MM.1S (cell line): Measurements from ENCODE around the gene HSPB2.
A peak's percentile ranks its signal among the peaks of the same experiment; 100 is the strongest.

Experiments used
- DNase-seq: peaks from one replicate; pipeline ENCODE4 v3.0.0-alpha.2; 2015
- H2AFZ ChIP-seq: fragments of 300-600 bp; sonication (generic); 2 replicates; pipeline ENCODE4 v1.6.0; 2016; ENCODE audit warnings: antibody characterized with exemption, low read length
- H3F3A ChIP-seq: fragments of 300-600 bp; sonication (generic); 2 replicates; pipeline ENCODE4 v1.6.1; 2016; ENCODE audit warnings: mild to moderate bottlenecking, antibody characterized with exemption, low read length, moderate library complexity, mixed read lengths; ENCODE audit not compliant: insufficient read depth
- H3K27ac ChIP-seq: fragments of 300-600 bp; sonication (generic); 2 replicates; pipeline ENCODE4 v1.5.1; 2016; ENCODE audit warnings: mild to moderate bottlenecking, low read length
- H3K27me3 ChIP-seq: fragments of 300-600 bp; sonication (generic); replicated peaks from 2 replicates; pipeline ENCODE4 v1.6.0; 2016; ENCODE audit warnings: low read length; ENCODE audit not compliant: insufficient read depth
- H3K36me3 ChIP-seq: fragments of 300-600 bp; sonication (generic); replicated peaks from 2 replicates; pipeline ENCODE4 v1.6.1; 2016; ENCODE audit warnings: mild to moderate bottlenecking, low read length, mixed read lengths; ENCODE audit not compliant: insufficient read depth
- H3K4me1 ChIP-seq: fragments of 300-600 bp; sonication (generic); 2 replicates; pipeline ENCODE4 v1.6.1; 2016; ENCODE audit warnings: low read length, mixed read lengths
- H3K4me2 ChIP-seq: fragments of 300-600 bp; sonication (generic); 2 replicates; pipeline ENCODE4 v1.6.0; 2016; ENCODE audit warnings: low read depth, low read length
- H3K4me3 ChIP-seq: fragments of 300-600 bp; sonication (generic); 2 replicates; pipeline ENCODE4 v1.5.1; 2016; ENCODE audit warnings: low read length, mixed read lengths
- H3K79me2 ChIP-seq: fragments of 300-600 bp; sonication (generic); 2 replicates; pipeline ENCODE4 v1.6.1; 2016; ENCODE audit warnings: mixed run types, low read length, mixed read lengths
- H3K9ac ChIP-seq: fragments of 300-600 bp; sonication (generic); 2 replicates; pipeline ENCODE4 v1.6.1; 2016; ENCODE audit warnings: low read length, mixed read lengths
- H3K9me2 ChIP-seq: fragments of 300-600 bp; sonication (generic); replicated peaks from 2 replicates; pipeline ENCODE4 v1.6.1; 2016; ENCODE audit warnings: mild to moderate bottlenecking, low read length, mixed read lengths; ENCODE audit not compliant: insufficient read depth
- H3K9me3 ChIP-seq: fragments of 300-600 bp; sonication (generic); replicated peaks from 2 replicates; pipeline ENCODE4 v1.6.1; 2016; ENCODE audit warnings: mild to moderate bottlenecking, low read length, mixed read lengths; ENCODE audit not compliant: insufficient read depth
- H4K20me1 ChIP-seq: fragments of 300-600 bp; sonication (generic); 2 replicates; pipeline ENCODE4 v1.6.1; 2016; ENCODE audit warnings: mild to moderate bottlenecking, low read length, moderate library complexity, mixed read lengths; ENCODE audit not compliant: insufficient read depth
- EZH2 ChIP-seq: fragments of 300-600 bp; sonication (generic); optimal IDR thresholded peaks from 2 replicates; pipeline ENCODE3; 2017; ENCODE audit warnings: low read depth, mild to moderate bottlenecking, antibody characterized with exemption, low read length, mixed read lengths
- EZH2phosphoT487 ChIP-seq: fragments of 300-600 bp; sonication (generic); IDR thresholded peaks from 2 replicates; pipeline ENCODE4 v1.6.1; 2018; ENCODE audit warnings: antibody characterized with exemption, low read length
- TF ChIP-seq, protein P1 (sequence below): fragments of 300-600 bp; sonication (generic); IDR thresholded peaks from 2 replicates; pipeline ENCODE4 v1.5.1; 2016; ENCODE audit warnings: antibody characterized with exemption, low read length, mixed read lengths

The HSPB2 gene

GRCh38 chr11:111917788-111918187 lies 5.3 kb downstream of the HSPB2 start:
- H3K9ac ChIP-seq, result no peak overlapping the region
- H3K9me3 ChIP-seq, result no peaks in the 10 kb centered on the region
- H3F3A ChIP-seq, result no peaks in the 10 kb centered on the region; the same call in 1 of the 2 replicates
- H3K27me3 ChIP-seq, result no peaks in the 10 kb centered on the region
- TF ChIP-seq, protein P1, sequence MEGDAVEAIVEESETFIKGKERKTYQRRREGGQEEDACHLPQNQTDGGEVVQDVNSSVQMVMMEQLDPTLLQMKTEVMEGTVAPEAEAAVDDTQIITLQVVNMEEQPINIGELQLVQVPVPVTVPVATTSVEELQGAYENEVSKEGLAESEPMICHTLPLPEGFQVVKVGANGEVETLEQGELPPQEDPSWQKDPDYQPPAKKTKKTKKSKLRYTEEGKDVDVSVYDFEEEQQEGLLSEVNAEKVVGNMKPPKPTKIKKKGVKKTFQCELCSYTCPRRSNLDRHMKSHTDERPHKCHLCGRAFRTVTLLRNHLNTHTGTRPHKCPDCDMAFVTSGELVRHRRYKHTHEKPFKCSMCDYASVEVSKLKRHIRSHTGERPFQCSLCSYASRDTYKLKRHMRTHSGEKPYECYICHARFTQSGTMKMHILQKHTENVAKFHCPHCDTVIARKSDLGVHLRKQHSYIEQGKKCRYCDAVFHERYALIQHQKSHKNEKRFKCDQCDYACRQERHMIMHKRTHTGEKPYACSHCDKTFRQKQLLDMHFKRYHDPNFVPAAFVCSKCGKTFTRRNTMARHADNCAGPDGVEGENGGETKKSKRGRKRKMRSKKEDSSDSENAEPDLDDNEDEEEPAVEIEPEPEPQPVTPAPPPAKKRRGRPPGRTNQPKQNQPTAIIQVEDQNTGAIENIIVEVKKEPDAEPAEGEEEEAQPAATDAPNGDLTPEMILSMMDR, result no peak
- TF ChIP-seq EZH2phosphoT487 (no peak), EZH2 (no peak)
- H3K4me1 ChIP-seq, result no peaks in the 10 kb centered on the region
- no peak overlapping the region for H3K4me2 ChIP-seq
- H3K9me2 ChIP-seq, result no peaks in the 10 kb centered on the region
- H3K36me3 ChIP-seq, result no peaks in the 10 kb centered on the region
- H2AFZ ChIP-seq, result no peak overlapping the region
- H3K79me2 ChIP-seq, result no peaks in the 10 kb centered on the region
- H3K4me3 ChIP-seq, result no peak overlapping the region
- H3K27ac ChIP-seq, result no peak overlapping the region
- no peak for DNase-seq
- H4K20me1 ChIP-seq, result no peaks in the 10 kb centered on the region

GRCh38 chr11:111918390-111919256 lies 6.1 kb downstream of the HSPB2 start, which contains the start of gene C11orf52:
Gene C11orf52 (plus strand): TSS chr11:111918913. CDS start chr11:111918973, 60 bp downstream.
- no peaks in the 10 kb centered on the region for H3K9me2 ChIP-seq
- TF ChIP-seq, protein P1, result no peak
- TF ChIP-seq EZH2, result no peak
- TF ChIP-seq EZH2phosphoT487, result no peak
- H3K79me2 ChIP-seq, result no peaks in the 10 kb centered on the region
- H3K4me3 ChIP-seq, result no peak within 1 kb of the TSS
- H3K27me3 ChIP-seq, result no peaks in the 10 kb centered on the region
- H3K9me3 ChIP-seq, result no peaks in the 10 kb centered on the region
- no peaks in the 10 kb centered on the region for H3K36me3 ChIP-seq
- no peaks in the 10 kb centered on the region for H4K20me1 ChIP-seq
- H3F3A ChIP-seq, result no peaks in the 10 kb centered on the region; the same call in 1 of the 2 replicates
- no peak within 1 kb of the TSS for H2AFZ ChIP-seq
- peak; percentile 27 for DNase-seq
- H3K4me2 ChIP-seq, result no peak within 1 kb of the TSS
- H3K4me1 ChIP-seq, result no peaks in the 10 kb centered on the region
- no peak within 1 kb of the TSS for H3K9ac ChIP-seq
- no peak within 1 kb of the TSS for H3K27ac ChIP-seq

DNA sequence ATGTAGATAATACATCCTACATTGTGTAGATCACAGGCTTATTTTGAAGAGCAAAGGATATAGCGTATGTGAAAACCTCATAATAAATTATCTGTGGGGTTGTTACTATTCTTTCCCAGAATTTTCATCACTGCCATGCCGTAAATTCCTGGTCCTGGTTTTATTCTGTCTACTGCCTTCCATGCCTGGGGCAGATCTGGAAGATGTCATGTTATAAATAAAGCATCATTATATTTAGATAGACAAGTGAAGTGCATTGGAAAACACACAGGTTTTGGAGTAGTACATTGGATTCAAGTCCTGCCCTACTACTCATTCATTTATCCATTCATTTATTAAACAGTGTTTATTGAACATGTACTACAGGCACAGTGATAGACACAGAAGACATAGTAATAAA lies 8.4 kb downstream of the HSPB2 start:
- Histone ChIP-seq H3K4me2 (no peak overlapping the region), H3K79me2 (no peaks in the 10 kb centered on the region), H3K4me1 (peaks cover under 1% of the 10 kb centered on the region; the same call in 1 of the 2 replicates), H3K27ac (no peak overlapping the region), H3K9me3 (no peaks in the 10 kb centered on the region), H3F3A (no peaks in the 10 kb centered on the region; the same call in 1 of the 2 replicates), H4K20me1 (no peaks in the 10 kb centered on the region), H3K36me3 (no peaks in the 10 kb centered on the region), H2AFZ (no peak overlapping the region), H3K4me3 (no peak overlapping the region), H3K9ac (no peak overlapping the region), H3K27me3 (no peaks in the 10 kb centered on the region), H3K9me2 (no peaks in the 10 kb centered on the region)
- TF ChIP-seq, protein P1, result no peak
- TF ChIP-seq EZH2, result no peak
- TF ChIP-seq EZH2phosphoT487, result no peak
- no peak for DNase-seq
